Left ventricle myocardium inferior (tissue), 1 donor: ENCODE results near the gene LDLRAD4. TPM values are rescaled to one million over a fixed set of nuclear protein-coding genes. Genes with fewer than 3 reads are reported as not detected.

Experiments used
- DNase-seq: peaks from one replicate; pipeline ENCODE4 v3.0.0-alpha.2; 2020
- H3K27ac ChIP-seq: fragments of 200-600 bp; replicated peaks from 2 replicates; pipeline ENCODE4 v1.8.0; 2021
- H3K27me3 ChIP-seq: fragments of 200-600 bp; 2 replicates; pipeline ENCODE4 v1.8.0; 2021; ENCODE audit warnings: low read depth
- H3K36me3 ChIP-seq: fragments of 200-600 bp; 2 replicates; pipeline ENCODE4 v1.8.0; 2021
- H3K4me1 ChIP-seq: fragments of 200-600 bp; 2 replicates; pipeline ENCODE4 v1.8.0; 2021
- H3K4me3 ChIP-seq: fragments of 200-600 bp; 2 replicates; pipeline ENCODE4 v1.8.0; 2021; ENCODE audit warnings: mild to moderate bottlenecking, moderate library complexity
- H3K9me3 ChIP-seq: fragments of 200-600 bp; replicated peaks from 2 replicates; pipeline ENCODE4 v1.8.0; 2021
- intact Hi-C: fragments of 100-400 bp; cut with micrococcal nuclease; formaldehyde crosslinking; loops from one replicate; pipeline ENCODE4 v1.11.0; 2022
- total RNA-seq: library from RNA; stranded (reverse); fragmentation: NEBNext Ultra II Directional; extraction: Animal tissue kit (Norgen Biotek cat#: 25700); gene quantifications from one replicate; pipeline ENCODE4 v1.2.1, GENCODE V29; 2021
- TF ChIP-seq, protein P1 (sequence below): fragments of 200-600 bp; IDR thresholded peaks from 2 replicates; pipeline ENCODE4 v1.8.0; 2021; ENCODE audit warnings: antibody characterized with exemption, mild to moderate bottlenecking, borderline replicate concordance
- donor health status: DM: no; HTN: yes; CAD: no; lungs with severe emphysema.

The LDLRAD4 gene
- total RNA-seq, 1 donor from 2014 or later: 43.3 TPM

DNA sequence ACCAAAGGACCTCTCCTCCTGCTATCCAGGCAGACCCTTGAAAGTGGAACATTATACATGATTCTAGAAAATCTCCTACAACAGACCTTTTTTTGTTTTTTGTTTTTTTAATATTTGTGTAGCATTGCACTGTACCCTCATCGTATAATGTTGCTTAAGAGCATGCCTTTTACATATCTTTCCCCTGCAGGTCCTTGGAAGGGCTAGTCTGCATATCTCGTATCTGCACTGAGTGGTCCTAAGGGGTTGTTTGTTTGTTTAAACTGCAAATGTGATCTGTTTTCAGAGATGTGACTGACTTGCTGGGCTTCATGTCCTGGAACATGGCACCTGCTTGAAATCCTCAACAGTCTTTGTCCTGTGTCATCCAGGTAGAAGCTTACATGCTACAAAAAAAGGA, 303.7 kb downstream of the LDLRAD4 start:
- DNase-seq: no peak
- H3K9me3 ChIP-seq: peaks cover 18% of the 10 kb centered on the region
- H3K4me1 ChIP-seq: peaks cover 40% of the 10 kb centered on the region
- no peak overlapping the region for H3K4me3 ChIP-seq
- TF ChIP-seq, protein P1, sequence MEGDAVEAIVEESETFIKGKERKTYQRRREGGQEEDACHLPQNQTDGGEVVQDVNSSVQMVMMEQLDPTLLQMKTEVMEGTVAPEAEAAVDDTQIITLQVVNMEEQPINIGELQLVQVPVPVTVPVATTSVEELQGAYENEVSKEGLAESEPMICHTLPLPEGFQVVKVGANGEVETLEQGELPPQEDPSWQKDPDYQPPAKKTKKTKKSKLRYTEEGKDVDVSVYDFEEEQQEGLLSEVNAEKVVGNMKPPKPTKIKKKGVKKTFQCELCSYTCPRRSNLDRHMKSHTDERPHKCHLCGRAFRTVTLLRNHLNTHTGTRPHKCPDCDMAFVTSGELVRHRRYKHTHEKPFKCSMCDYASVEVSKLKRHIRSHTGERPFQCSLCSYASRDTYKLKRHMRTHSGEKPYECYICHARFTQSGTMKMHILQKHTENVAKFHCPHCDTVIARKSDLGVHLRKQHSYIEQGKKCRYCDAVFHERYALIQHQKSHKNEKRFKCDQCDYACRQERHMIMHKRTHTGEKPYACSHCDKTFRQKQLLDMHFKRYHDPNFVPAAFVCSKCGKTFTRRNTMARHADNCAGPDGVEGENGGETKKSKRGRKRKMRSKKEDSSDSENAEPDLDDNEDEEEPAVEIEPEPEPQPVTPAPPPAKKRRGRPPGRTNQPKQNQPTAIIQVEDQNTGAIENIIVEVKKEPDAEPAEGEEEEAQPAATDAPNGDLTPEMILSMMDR: no peak
- H3K36me3 ChIP-seq: no peaks in the 10 kb centered on the region
- H3K27me3 ChIP-seq: no peaks in the 10 kb centered on the region
- no peak overlapping the region for H3K27ac ChIP-seq
- intact Hi-C loops: no loop called here

- intact Hi-C loops: no loop called here
- H3K27ac ChIP-seq: no peak overlapping the region
- TF ChIP-seq, protein P1: no peak
Measured at GRCh38 chr18:13522861-13523660, 304.5 kb downstream of the LDLRAD4 start.

DNA sequence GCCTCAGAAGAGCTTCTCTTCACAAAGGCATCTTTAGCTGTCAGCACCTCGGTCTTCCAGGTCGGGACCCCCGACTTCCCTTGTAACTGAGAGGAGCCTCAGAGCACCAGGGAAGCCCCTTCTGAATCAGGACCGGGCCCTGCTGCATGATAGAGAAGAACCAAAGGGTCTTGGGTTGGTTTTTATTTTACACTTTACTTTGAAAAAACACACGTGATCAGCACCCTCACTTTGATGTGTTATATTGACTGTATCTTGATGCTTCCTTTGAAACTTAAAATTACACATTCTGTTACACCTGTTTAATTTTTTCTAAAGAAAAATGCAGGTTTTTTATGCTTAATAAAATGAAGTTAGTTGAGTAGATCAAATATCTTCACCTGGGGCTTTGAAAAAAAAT, 305.5 kb downstream of the LDLRAD4 start:
- H3K9me3 ChIP-seq: peaks cover 1% of the 10 kb centered on the region
- H3K36me3 ChIP-seq: no peaks in the 10 kb centered on the region
- no peak for DNase-seq
- TF ChIP-seq, protein P1: no peak
- H3K4me3 ChIP-seq: no peak overlapping the region
- intact Hi-C loops: no loop called here
- H3K4me1 ChIP-seq: peaks cover 40% of the 10 kb centered on the region
- H3K27me3 ChIP-seq: no peaks in the 10 kb centered on the region
- no peak overlapping the region for H3K27ac ChIP-seq

More at GRCh38 chr18:13522861-13523660, 304.5 kb downstream of the LDLRAD4 start:
- Histone ChIP-seq H3K27me3 (no peaks in the 10 kb centered on the region), H3K4me3 (no peak overlapping the region), H3K9me3 (peaks cover 11% of the 10 kb centered on the region), H3K36me3 (no peaks in the 10 kb centered on the region), H3K4me1 (peaks cover 40% of the 10 kb centered on the region)
- DNase-seq: no peak

GRCh38 chr18:13524811-13525210, 306.3 kb downstream of the LDLRAD4 start:
- TF ChIP-seq, protein P1: no peak
- Histone ChIP-seq H3K4me1 (peaks cover 36% of the 10 kb centered on the region), H3K36me3 (no peaks in the 10 kb centered on the region), H3K4me3 (no peak overlapping the region), H3K27me3 (no peaks in the 10 kb centered on the region), H3K27ac (peak overlapping the region; percentile 44), H3K9me3 (no peaks in the 10 kb centered on the region)
- no peak for DNase-seq
- intact Hi-C loops: no loop called here

- peaks cover 36% of the 10 kb centered on the region for H3K4me1 ChIP-seq
- H3K36me3 ChIP-seq: no peaks in the 10 kb centered on the region
- DNase-seq: no peak
- TF ChIP-seq, protein P1: no peak
- H3K4me3 ChIP-seq: no peak overlapping the region
- intact Hi-C loops: no loop called here
- no peaks in the 10 kb centered on the region for H3K9me3 ChIP-seq
- H3K27ac ChIP-seq: peak overlapping the region; percentile 44
- no peaks in the 10 kb centered on the region for H3K27me3 ChIP-seq
Measured at GRCh38 chr18:13525381-13526029, 306.9 kb downstream of the LDLRAD4 start.
